ENCODE measurements around the gene FAM20C.
A peak's percentile ranks its signal among the peaks of the same experiment; 100 is the strongest.

FAM20C gene

DNA sequence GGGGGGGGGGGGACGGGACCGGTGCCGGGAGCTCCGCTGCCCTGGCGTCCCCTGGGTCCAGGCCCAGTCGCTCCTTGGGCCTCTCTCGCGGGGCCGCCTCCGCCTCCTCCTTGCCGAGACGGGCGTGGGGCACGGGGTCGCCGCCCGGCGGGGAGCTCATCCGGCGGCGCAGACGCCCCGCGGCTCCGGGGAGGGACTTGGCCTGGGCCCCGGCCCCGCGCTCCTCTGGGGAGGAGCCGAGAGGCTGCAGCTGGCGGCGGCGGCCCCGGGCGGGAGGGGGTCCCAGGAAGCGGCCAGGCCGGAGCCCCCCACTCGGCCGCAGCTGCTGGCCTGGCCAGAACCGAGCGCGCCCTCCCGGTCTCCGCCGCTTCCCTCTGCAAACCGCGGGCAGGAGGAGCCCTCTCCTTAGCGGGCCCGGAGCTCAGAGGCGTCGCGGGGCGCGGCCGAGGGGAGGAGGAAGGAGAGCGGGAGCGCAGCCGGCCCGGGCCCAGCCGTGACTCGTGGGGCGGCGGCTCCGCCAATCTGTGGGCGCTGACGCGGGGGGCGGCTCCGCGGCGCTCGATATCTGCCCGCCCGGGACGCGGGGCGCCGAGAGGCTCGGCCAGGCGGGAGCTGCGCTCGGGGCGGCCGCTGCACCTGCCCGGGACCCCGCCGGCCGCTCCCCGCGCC is at the start of gene FAM20C:
Gene FAM20C (plus strand): TSS at position 591 of the 669 bp plus-strand sequence. CDS start 629 bp downstream, outside the sequence.
- DNase-seq, result peak; percentile 20

DNA sequence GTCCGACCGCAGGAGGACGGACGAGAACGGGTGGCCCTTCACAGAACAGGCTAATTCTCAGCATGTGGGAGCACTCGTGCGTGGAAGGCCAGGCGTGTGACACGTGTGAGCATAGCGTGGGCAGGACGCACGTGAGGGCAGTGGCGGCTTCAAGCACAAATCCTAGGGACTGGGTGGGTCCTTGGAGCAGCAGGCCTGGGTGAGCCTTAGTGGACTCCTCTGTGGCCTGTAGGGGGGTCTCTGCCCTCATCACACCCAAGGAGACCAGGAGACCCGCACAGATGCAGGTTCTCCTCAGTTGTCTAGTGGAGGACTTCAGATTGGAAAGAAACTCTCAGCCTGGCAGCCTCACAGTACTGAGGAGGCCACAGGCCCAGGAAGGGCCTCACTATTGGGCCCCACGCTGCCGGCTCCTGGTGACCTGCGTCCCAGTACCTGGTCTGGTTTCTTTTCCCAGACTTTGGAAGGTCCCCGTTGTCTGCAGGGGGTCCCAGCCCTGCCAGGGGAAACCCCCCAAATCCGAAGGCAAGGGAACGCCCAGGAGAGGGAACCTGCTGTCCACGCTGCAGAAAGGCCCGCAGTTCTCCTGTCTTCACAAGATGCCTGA is 49.1 kb upstream of the FAM20C start:
- DNase-seq, result no peak

DNA sequence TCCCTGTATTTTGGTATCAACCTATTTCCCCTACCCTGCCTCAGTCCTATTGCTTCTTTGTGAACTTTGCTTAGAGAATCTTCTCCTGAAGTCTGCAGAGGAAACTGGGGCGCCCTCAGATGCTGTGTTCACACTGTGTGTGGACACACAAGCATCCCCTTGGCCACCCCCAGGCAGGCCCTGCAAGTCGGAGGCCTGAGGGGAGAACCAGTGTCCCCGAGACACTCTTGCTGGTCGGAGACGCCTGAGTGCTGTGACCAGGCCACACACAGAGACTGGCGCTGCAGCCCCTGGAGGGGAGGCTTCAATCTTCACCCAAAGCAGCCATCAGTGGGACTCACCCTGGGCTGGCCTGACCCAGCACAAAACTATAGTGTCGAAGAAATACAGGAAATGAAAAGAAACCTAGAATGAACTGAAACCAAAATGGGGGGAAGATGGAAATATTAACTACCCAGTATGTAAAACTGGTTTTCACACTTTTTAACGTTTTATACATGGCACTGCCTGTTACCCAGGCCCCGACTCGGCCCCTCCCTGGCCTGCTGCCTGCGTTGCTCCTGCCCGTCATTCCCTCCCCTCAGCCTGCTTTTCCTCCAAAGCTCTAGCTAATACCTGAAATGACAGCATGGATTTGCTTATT is 48.4 kb upstream of the FAM20C start:
- no peak for DNase-seq

DNA sequence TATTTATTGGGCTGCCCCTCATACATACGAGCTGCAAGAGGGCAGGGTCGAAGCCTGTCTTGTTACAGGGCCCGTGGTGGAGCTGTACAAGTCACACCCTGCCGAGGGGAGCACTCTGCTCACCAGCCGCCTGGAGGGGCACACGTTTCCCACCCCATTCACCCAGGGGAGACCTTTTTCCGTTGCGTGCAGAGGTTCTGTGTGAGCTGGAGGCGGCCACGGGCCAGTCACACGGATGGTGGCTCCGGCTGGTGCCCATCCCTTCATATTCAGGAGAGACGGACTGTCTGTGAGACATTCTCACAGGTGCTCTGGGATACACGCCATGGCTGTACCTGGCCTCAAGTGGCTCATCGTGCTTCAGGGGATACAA is 47.9 kb upstream of the FAM20C start:
- no peak for DNase-seq

DNA sequence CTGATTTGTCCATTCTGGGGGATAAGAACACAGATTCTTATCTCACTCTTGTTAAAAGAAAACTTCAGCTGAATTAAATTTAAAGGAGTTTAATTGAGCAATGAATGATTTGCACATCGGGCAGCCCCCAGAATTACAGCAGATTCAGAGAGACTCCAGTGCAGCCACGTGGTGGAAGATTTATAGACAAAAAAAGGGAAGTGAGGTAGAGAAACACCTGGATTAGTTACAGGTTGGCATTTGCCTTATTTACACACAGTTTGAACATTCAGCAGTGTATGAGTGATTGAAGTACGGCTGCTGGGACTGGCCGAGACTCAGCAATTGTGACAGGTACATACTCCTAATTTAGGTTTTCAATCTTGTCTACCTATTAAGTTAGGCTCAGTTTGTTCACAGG is 46.5 kb upstream of the FAM20C start:
- no peak for DNase-seq

DNA sequence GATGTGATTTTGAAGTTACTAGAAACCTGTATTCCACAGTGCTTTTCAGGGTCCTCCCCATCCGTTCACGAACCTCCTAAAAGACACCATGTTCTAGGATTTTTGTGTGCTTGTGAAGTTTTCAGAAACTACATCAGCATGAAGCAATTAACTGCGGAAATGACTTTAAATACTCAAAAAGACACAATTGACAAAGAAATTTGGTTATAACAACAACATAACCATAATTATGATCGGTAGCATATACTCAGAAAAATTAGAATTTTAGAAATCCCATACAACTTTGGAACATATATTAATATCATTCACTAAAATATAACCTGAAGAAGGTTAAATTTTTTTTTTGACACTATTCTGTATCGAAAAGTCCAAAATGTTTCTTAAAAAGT is 43.8 kb upstream of the FAM20C start:
- no peak for DNase-seq

DNA sequence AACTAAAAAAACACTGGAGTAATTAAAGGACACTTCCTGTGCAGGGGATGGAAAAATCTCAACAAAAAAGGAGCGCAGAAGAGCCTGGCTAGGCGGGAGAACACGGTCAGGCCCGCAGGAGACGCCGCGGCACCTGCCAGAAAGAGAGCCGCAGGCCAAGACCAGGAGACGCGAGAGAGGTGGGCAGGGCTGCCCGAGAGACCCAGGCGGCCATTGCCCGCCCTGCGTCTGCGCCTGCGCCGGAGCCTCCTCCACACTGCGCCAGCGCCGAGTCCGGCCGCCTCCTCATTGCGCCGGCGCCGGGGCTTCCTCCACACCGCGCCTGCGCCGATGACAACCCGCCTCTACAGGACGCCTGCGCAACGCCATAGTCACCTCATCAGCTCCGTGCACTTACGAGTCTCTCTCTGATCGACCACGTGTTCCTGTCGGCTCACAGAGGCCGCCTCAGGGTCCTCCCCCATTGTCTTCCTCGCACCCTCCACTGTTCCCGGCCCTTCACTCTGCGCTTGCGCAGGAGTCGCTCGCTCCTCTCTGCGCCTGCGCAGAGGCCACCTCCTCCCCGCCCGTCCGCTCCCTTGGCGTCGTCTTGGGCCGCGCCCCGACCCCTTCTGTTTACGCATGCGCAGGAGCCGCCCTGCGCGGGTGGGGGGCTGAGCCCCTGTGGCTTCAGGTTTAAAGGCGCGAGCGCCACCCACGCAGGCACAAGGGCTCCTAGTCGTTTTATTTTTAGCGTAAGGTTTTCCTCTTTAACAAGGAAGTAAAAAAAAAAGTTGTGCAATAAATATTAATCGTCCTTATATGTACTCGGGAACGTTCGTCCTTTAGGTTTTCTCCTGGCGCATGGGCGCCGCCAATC is 43.2 kb upstream of the FAM20C start:
- peak; percentile 98 for DNase-seq

DNA sequence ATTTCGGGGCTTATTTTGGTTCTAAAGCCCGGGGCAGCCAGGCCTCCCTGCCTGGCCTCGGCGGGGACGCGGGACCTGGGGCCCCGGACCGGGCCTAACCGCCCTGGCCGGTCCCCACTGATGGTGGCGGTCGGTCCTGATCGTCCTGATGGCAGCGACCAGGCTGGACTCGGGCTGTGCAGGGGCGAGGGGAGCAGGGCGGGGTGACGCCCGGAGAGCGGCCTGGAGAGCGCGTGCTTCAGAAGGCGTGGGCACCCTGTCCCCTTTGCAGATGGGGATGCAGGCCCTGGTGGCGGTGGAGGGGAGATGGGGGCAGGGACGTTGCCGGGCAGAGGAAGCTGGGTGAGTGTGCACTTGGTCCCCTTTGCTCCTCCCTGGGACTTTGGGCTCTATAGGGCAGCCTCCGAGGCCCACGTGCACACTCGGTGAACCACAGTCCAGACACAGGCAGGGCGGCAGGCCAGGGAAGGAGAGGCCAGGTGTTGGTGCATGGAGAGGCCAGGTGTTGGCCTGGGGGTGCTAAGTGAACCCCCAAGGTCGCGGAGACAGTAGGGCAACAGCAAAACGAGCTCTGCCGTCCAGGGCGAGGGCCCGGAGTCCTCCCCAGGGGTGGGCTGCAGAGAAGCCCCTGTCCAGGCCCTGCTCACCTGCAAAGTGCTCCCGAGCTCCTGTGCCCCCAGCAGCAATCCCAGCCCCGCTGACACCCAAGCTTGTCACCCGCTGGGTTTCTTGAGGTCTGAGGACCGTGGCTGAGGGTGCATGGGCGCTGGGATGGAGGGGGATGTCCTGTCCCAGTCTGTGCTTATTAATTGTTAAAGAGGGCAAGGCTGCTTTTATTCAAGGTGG is 42.4 kb upstream of the FAM20C start:
- DNase-seq, result peak; percentile 65

DNA sequence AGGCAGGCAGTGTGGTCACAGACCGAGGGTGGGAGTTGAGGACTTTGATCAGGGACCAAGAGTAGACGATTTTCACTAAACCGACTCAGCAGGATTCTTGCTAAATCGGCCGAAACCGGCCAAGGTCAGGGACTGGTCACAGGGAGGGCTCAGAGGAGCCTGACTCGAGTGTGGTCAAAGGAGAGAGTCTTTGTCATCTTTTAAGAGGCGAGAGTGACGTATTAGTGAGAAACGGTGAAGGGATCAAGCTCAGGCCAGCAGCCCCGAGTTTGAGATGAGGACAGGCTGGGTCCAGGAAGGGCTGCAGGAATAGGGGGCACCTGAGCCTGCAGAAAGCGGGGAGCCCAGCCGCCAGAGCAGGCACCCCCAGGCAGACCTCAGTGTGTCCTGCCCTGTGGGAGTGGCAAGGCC is 41.6 kb upstream of the FAM20C start:
- no peak for DNase-seq

DNA sequence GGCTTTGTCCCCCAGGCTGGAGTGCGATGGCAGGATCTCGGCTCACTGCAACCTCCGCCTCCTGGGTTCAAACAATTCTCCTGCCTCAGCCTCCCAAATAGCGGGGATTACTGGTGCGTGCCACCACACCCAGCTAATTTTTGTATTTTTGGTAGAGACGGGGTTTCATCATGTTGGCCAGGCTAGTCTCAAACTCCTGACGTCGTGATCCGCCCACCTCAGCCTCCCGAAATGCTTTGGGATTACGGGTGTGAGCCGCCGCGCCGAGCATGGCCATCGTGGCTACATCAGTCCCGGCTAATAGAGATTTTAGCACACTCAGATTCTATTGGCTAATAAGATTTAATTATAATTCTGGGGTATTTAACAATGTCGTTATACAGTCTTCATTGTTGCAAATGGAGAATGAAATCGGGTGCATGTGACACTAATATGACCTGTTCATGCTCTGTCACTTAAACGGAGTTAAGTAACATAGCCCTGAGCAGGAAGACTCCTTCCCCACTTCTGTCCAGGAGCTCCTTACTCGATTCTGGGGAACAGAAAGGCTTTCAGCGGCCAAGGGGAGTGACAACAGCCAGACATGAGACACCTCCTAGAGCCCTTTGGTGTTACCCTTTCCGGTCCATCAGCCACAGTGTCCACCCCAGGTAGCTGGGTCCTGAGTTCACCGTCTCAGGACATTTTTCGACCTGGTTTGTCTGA is 40.9 kb upstream of the FAM20C start:
- DNase-seq, result no peak

DNA sequence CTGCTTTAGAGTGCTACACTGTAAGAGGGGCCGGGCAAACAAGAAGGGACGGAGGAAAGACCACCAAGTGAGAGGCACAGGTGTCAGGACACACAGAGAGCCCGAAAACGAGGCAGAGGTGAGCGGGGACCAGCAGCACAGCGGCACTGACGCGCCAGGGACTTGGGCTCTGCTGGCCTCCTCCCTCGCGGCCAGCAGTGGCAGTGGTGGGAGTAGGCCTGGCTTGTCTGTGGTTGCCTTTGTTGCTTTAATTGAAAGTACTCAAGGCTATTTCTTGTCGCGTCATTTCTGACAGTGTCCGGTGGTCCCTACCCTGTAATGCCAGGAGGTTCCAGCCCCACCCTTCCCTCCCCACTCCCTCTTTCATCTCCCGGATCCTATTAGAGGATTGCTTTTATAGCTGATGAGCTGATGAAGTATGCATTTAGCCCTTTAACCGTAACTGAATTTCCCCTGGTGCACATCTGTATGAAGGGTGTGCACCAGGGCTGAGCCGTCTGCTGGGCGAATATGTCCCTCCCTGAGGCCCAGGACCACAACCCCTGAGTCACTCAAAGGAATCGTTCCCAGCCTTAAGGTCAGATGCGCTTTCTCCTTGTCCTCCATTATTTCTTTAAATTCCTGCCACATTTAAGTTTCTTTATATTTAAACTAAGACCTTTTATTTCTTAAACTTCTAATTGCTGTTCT is 39.5 kb upstream of the FAM20C start:
- no peak for DNase-seq

DNA sequence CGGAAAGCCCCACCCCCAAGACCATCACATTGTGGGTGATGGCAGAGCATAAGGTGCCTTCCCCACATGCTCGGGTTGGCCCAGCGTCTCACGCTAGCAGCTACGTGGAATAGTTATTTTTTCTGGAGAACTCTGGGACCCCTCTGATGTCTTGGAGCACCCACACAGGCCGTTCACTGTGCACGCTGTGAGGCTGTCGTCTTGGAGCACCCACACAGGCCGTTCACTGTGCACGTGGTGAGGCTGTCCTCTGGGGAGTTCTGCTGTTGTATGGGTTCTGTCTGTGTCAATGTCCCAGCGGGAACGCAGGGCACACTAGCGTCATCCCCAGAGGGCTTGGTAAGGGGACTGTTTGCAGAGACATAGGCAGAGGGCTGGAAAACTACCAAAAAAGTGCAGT is 38.8 kb upstream of the FAM20C start:
- DNase-seq, result no peak

DNA sequence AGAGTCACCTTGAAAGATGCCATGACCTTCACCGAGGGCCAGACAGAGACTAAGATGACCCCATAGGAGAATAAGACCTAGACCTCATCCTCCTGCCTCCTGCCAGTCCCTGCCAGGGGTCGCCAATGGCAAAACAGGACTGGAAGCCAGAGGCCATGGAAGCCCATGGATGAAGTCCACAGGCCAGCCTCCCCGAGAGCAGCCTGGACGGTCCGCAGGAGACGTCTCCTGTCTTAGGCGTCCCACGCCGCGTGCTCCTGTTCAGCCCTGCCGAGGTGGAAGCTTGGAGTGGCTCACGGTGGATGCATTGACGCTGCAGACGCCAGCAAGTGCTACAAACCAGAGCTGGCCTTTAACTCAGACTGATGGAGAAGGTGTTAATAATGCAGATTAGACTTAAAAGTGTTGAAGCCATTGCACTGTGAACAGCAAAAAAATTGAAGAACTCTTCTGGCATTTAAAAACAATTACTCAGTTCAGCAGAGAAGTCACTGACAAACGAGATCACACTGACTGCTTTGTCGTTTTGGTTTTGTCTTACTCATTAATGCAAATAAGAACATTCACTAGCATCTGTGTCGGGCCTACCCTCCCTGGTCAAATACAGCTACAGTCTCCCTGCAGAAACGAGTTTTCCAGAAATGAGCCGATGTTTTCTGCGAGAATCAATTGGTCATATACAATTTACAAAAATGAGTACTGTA is 38.1 kb upstream of the FAM20C start:
- DNase-seq, result no peak

DNA sequence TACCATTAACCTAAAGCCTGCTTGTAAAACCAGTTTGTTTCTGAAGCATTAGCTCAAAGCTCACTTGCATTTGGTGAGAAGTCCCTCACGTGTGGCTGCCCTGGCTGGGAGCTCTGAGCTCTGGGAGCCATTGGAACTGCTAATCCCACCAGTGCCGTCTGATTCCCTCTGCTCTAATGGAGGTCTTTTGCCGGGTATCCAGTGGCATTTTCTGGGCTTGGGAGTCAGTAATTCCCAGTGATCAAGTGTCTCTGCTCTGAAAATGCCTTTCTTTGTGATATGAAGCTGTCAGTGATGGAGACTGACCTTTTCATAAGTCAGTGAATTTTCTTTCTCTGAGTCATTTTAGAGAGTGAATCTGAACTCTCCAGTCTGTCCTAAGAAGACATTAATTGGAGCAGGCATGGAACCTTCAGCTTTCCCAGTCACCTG is 36.9 kb upstream of the FAM20C start:
- no peak for DNase-seq

DNA sequence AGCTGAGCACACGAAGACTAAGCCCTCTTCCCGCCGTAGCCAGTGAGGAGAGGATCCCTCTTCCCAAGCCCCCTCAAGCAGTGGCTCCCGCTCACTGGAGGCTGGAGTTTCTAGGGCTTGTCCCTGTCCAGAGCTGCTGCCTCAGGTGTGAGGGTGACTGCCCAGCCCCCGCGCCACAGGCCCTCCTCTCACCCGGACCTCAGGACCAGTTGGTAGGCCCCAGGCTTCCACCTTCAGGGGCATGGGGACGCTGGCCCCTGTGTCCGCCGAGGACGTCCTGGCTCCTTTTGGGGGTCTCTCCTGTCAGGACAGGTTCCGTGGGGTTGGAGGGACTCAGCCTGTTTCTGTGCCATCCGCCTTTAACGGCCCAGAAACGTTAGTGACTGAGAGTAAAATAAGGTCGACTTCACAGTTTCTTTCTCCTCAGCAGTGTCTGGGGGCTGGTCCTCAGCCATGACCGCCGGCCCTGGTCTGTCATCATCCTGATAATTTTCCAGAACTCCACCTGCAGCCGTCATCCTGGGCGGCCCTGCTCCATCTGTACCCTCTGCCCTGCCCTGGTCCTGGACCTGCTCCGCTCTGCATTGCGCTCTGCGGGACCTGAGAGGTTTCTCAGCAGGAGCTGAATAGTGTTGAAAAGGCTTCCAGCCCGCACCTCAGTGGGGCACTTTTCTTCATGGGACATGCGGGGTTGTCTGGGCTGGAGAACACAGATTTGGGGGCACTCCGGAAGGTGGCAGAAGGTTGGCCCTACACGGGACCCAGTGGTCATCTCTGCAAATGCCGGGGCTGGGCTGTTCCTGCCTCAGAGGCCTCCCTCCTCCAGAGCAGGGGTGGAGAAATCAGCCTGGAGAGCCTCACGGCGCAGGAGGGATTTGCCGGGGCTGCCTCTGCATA is 36.0 kb upstream of the FAM20C start:
- no peak for DNase-seq

DNA sequence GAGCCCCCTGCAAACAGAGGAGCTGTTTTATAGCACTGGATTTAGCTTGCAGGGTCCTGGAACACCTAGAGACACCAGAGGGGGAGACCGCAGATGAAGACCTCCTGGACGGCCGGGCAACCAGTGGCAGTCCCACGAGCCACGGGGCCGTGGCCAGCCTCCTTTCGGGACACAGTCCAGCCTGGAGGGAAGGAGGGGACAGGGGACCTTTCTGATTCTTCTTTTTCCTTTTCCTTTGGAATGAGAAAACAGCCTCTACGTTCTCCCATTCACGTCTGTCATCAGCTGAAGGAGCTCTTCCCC is 35.4 kb upstream of the FAM20C start:
- no peak for DNase-seq

DNA sequence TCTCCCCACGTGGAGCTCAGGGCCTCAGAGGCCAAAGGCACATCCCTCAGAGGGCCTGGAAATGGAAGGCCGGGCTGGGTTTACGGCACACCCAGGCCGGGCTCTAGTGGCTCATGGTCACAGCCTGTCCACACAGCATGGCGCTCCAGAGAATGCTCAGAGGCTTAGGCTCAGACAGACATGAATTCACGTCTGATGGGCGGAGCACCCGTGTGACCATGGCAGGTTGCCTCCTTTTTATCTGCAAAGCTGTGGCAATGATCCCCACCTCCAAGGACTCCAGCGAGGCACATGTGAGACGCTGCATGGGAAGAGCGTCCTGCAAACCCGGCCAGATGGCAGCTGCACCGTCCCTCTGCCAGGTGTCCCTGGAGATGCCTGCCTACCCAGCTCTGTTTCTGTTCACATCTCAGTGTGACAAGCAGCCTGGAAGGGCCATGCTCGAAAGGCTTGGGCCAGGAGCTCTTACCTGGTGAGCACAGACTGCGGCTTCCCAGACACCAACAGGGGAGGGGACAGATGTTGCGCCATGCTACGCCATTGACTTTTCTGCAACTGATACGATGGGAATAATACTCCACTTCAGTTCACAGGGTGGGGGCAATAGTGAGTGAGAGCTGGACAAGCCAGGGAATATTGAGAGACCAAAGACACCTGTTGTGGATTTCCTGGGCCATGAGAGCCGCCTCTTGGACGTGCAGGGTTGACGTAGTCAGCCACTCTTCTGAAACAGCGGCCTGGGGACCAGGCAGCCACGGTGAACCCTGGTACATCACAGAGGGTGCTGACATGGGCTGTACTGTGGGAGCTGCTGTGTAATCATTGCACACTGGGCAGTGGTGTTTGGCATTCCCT is 34.4 kb upstream of the FAM20C start:
- DNase-seq, result no peak

DNA sequence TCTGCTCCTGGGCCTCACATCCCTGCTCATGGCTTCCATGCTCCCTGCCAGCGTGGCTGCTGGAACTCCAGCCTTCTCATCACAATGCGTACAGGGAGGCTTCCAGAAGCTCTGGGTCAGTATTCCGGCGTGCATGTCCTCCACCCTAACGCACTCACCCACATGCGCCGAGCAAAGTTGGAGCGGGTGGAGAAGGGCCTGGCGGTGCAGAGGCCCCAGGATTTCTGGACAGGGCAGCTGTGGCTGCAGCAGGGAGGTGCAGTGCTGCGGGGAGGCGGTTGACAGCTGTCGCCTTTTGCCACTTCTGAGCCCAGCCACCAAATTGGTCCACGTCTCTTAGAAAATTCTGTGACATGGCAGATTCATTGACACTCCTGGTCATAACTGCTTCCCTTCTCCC is 33.6 kb upstream of the FAM20C start:
- no peak for DNase-seq

Data from GF-D8 (cell line).